Measurements from ENCODE around the gene NCAN.
A peak's percentile ranks its signal among the peaks of the same experiment; 100 is the strongest.

The NCAN gene

GRCh38 chr19:19185853-19186740 is 25.7 kb upstream of the NCAN start:
- DNase-seq (ENCODE audit: low read depth) = no peak
- peak; percentile 47 for TF ChIP-seq CTCF (IDR thresholded peaks at IDR 0.05; ENCODE audit: control insufficient read depth, extremely low read depth, insufficient read depth)
- no peak overlapping the region for H3K4me3 ChIP-seq (ENCODE audit: low read depth, low read length)

- no peak for DNase-seq (ENCODE audit: low read depth)
- no peak for TF ChIP-seq CTCF (IDR thresholded peaks at IDR 0.05; ENCODE audit: control insufficient read depth, extremely low read depth, insufficient read depth)
- H3K4me3 ChIP-seq (ENCODE audit: low read depth, low read length) = no peak overlapping the region
Measured at GRCh38 chr19:19186742-19187141, 25.0 kb upstream of the NCAN start.

- DNase-seq (ENCODE audit: low read depth) = no peak
- peak overlapping the region; percentile 89 for H3K4me3 ChIP-seq (ENCODE audit: low read depth, low read length)
- no peak for TF ChIP-seq CTCF (IDR thresholded peaks at IDR 0.05; ENCODE audit: control insufficient read depth, extremely low read depth, insufficient read depth)
Measured at GRCh38 chr19:19191768-19192077, 20.0 kb upstream of the NCAN start.

- H3K4me3 ChIP-seq (ENCODE audit: low read depth, low read length) = peak within 1 kb of the TSS; percentile 89
- TF ChIP-seq CTCF (IDR thresholded peaks at IDR 0.05; ENCODE audit: control insufficient read depth, extremely low read depth, insufficient read depth) = no peak
- peak; percentile 97 for DNase-seq (ENCODE audit: low read depth)
Measured at GRCh38 chr19:19192078-19192882, 19.5 kb upstream of the NCAN start, which contains the start of the genes BORCS8 and RFXANK. TSS of gene BORCS8 (minus strand) at chr19:19192152. CDS start at chr19:19192117, 35 bp downstream. TSS of gene RFXANK (plus strand) at chr19:19192258. CDS start at chr19:19193947, 1,689 bp downstream.

- TF ChIP-seq CTCF (IDR thresholded peaks at IDR 0.05; ENCODE audit: control insufficient read depth, extremely low read depth, insufficient read depth) = no peak
- peak overlapping the region; percentile 89 for H3K4me3 ChIP-seq (ENCODE audit: low read depth, low read length)
- DNase-seq (ENCODE audit: low read depth) = no peak
Measured at GRCh38 chr19:19192910-19193423, 18.8 kb upstream of the NCAN start.

GRCh38 chr19:19193926-19194325 is 17.8 kb upstream of the NCAN start:
- DNase-seq (ENCODE audit: low read depth) = no peak
- TF ChIP-seq CTCF (IDR thresholded peaks at IDR 0.05; ENCODE audit: control insufficient read depth, extremely low read depth, insufficient read depth) = no peak
- H3K4me3 ChIP-seq (ENCODE audit: low read depth, low read length) = peak overlapping the region; percentile 89

All from LNCaP clone FGC (cell line).